ENCODE results near the gene HLA-DPA1.

- TF ChIP-seq, protein P1, sequence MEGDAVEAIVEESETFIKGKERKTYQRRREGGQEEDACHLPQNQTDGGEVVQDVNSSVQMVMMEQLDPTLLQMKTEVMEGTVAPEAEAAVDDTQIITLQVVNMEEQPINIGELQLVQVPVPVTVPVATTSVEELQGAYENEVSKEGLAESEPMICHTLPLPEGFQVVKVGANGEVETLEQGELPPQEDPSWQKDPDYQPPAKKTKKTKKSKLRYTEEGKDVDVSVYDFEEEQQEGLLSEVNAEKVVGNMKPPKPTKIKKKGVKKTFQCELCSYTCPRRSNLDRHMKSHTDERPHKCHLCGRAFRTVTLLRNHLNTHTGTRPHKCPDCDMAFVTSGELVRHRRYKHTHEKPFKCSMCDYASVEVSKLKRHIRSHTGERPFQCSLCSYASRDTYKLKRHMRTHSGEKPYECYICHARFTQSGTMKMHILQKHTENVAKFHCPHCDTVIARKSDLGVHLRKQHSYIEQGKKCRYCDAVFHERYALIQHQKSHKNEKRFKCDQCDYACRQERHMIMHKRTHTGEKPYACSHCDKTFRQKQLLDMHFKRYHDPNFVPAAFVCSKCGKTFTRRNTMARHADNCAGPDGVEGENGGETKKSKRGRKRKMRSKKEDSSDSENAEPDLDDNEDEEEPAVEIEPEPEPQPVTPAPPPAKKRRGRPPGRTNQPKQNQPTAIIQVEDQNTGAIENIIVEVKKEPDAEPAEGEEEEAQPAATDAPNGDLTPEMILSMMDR (IDR thresholded peaks at IDR 0.05): no peak
- TF ChIP-seq POLR2A (IDR thresholded peaks at IDR 0.05): no peak
These were observed 20.2 kb downstream of the HLA-DPA1 start for GRCh38 chr6:33053230-33053629.
